PFSK-1 (cell line): ENCODE data around the gene KRTAP4-3.

Experiments used
- SIN3A ChIP-seq: IDR thresholded peaks from 2 replicates; pipeline ENCODE4 v1.6.1; 2012; ENCODE audit warnings: mild to moderate bottlenecking, low read length, moderate library complexity, borderline replicate concordance; ENCODE audit not compliant: insufficient read depth
- TAF1 ChIP-seq: IDR thresholded peaks from 2 replicates; pipeline ENCODE4 v1.6.1; 2012; ENCODE audit warnings: low read length, control low read depth, borderline replicate concordance; ENCODE audit not compliant: insufficient read depth
- TF ChIP-seq, protein P1 (sequence below), 2 experiments: IDR thresholded peaks; 2 replicates each; pipeline versions ENCODE4 v1.6.1 to v1.8.0; 2011 to 2012; ENCODE audit warnings: low read depth in 2 of 2, low read length in 2 of 2, control low read depth in 1 of 2, inconsistent platforms in 1 of 2, mild to moderate bottlenecking in 1 of 2, moderate library complexity in 1 of 2; ENCODE audit not compliant: insufficient read depth in 1 of 2

DNA sequence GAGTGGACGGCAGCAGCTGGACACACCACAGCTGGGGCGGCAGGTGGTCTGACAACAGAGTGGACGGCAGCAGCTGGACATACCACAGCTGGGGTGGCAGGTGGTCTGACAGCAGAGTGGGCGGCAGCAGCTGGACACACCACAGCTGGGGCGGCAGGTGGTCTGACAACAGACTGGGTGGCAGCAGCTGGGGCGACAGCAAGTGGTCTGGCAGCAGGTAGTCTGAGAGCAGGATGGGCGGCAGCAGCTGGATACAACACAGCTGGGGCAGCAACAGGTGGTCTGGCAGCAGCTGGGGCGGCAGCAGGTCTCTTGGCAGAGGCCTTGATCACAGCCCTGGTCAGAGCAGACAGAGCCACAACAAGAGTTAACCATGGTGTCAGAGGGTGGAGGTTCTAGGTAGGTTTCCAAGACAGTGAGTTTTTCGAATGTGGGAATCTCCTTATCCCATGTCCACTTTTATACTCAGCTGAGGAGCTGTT, 16.5 kb upstream of the KRTAP4-3 start, which contains the start of gene KRTAP4-1:
- TF ChIP-seq, protein P1, sequence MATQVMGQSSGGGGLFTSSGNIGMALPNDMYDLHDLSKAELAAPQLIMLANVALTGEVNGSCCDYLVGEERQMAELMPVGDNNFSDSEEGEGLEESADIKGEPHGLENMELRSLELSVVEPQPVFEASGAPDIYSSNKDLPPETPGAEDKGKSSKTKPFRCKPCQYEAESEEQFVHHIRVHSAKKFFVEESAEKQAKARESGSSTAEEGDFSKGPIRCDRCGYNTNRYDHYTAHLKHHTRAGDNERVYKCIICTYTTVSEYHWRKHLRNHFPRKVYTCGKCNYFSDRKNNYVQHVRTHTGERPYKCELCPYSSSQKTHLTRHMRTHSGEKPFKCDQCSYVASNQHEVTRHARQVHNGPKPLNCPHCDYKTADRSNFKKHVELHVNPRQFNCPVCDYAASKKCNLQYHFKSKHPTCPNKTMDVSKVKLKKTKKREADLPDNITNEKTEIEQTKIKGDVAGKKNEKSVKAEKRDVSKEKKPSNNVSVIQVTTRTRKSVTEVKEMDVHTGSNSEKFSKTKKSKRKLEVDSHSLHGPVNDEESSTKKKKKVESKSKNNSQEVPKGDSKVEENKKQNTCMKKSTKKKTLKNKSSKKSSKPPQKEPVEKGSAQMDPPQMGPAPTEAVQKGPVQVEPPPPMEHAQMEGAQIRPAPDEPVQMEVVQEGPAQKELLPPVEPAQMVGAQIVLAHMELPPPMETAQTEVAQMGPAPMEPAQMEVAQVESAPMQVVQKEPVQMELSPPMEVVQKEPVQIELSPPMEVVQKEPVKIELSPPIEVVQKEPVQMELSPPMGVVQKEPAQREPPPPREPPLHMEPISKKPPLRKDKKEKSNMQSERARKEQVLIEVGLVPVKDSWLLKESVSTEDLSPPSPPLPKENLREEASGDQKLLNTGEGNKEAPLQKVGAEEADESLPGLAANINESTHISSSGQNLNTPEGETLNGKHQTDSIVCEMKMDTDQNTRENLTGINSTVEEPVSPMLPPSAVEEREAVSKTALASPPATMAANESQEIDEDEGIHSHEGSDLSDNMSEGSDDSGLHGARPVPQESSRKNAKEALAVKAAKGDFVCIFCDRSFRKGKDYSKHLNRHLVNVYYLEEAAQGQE (IDR thresholded peaks at IDR 0.05; ENCODE audit: insufficient read depth in 1 of 2, low read depth in 2 of 2, low read length in 2 of 2) = no peak
- no peak for TF ChIP-seq TAF1
- TF ChIP-seq SIN3A = no peak
